Osteocyte (in vitro differentiated cells): ENCODE measurements around the gene VAC14. TPM values are rescaled to one million over a fixed set of nuclear protein-coding genes. Genes with fewer than 3 reads are reported as not detected.

Experiments used
- DNase-seq: peaks from one replicate; pipeline ENCODE4 v3.0.0; 2021; ENCODE audit warnings: mixed read lengths; ENCODE audit not compliant: unreplicated experiment; ENCODE audit errors: extremely low spot score
- H3K27ac Mint-ChIP-seq: one replicate; pipeline ENCODE4 v1.8.0; 2021; ENCODE audit warnings: mild to moderate bottlenecking, mixed read lengths; ENCODE audit not compliant: unreplicated experiment
- H3K27me3 Mint-ChIP-seq: one replicate; pipeline ENCODE4 v1.8.0; 2021; ENCODE audit warnings: mixed read lengths; ENCODE audit not compliant: unreplicated experiment
- H3K36me3 Mint-ChIP-seq: one replicate; pipeline ENCODE4 v1.8.0; 2021; ENCODE audit warnings: mixed read lengths; ENCODE audit not compliant: unreplicated experiment
- H3K4me1 Mint-ChIP-seq: one replicate; pipeline ENCODE4 v1.8.0; 2021; ENCODE audit warnings: mixed read lengths; ENCODE audit not compliant: unreplicated experiment
- H3K4me3 Mint-ChIP-seq: one replicate; pipeline ENCODE4 v1.8.0; 2021; ENCODE audit warnings: mild to moderate bottlenecking, moderate library complexity, mixed read lengths; ENCODE audit not compliant: unreplicated experiment
- H3K9me3 Mint-ChIP-seq: one replicate; pipeline ENCODE4 v1.8.0; 2021; ENCODE audit warnings: mixed read lengths; ENCODE audit not compliant: unreplicated experiment
- CTCF ChIP-seq: fragments of 200-600 bp; sonication (generic); IDR thresholded peaks from 2 replicates; pipeline ENCODE4 v1.5.0; 2021; ENCODE audit warnings: antibody characterized with exemption, mild to moderate bottlenecking, moderate library complexity
- total RNA-seq: library from RNA; stranded (reverse); gene quantifications from 2 replicates; pipeline ENCODE4 v1.2.1, GENCODE V29; 2021

Gene VAC14
- total RNA-seq, 1 donor from 2014 or later = 44.5 TPM

GRCh38 chr16:70689035-70689969, 111.7 kb downstream of the VAC14 start:
- no peaks in the 10 kb centered on the region for H3K36me3 Mint-ChIP-seq
- no peak overlapping the region for H3K4me3 Mint-ChIP-seq
- H3K9me3 Mint-ChIP-seq = no peaks in the 10 kb centered on the region
- DNase-seq = no peak
- H3K27ac Mint-ChIP-seq = peak overlapping the region; percentile 75
- peaks cover 77% of the 10 kb centered on the region for H3K4me1 Mint-ChIP-seq
- TF ChIP-seq CTCF = no peak
- H3K27me3 Mint-ChIP-seq = no peaks in the 10 kb centered on the region

- no peak overlapping the region for H3K4me3 Mint-ChIP-seq
- H3K27me3 Mint-ChIP-seq = no peaks in the 10 kb centered on the region
- no peaks in the 10 kb centered on the region for H3K9me3 Mint-ChIP-seq
- TF ChIP-seq CTCF = no peak
- peak overlapping the region; percentile 75 for H3K27ac Mint-ChIP-seq
- H3K4me1 Mint-ChIP-seq = peaks cover 76% of the 10 kb centered on the region
- no peak for DNase-seq
- H3K36me3 Mint-ChIP-seq = no peaks in the 10 kb centered on the region
These were observed 112.7 kb downstream of the VAC14 start for GRCh38 chr16:70688246-70688742.

GRCh38 chr16:70687671-70688245, 113.2 kb downstream of the VAC14 start:
- Mint-ChIP-seq H3K9me3 (no peaks in the 10 kb centered on the region), H3K27me3 (no peaks in the 10 kb centered on the region), H3K4me3 (no peak overlapping the region), H3K36me3 (no peaks in the 10 kb centered on the region), H3K27ac (peak overlapping the region; percentile 78), H3K4me1 (peaks cover 74% of the 10 kb centered on the region)
- TF ChIP-seq CTCF = no peak
- no peak for DNase-seq

GRCh38 chr16:70687102-70687511, 113.9 kb downstream of the VAC14 start:
- peak overlapping the region; percentile 78 for H3K27ac Mint-ChIP-seq
- TF ChIP-seq CTCF = no peak
- no peak overlapping the region for H3K4me3 Mint-ChIP-seq
- DNase-seq = no peak
- H3K9me3 Mint-ChIP-seq = no peaks in the 10 kb centered on the region
- no peaks in the 10 kb centered on the region for H3K27me3 Mint-ChIP-seq
- H3K36me3 Mint-ChIP-seq = no peaks in the 10 kb centered on the region
- H3K4me1 Mint-ChIP-seq = peaks cover 74% of the 10 kb centered on the region
